ENCODE results near the gene OR13C9. TPM values are rescaled to one million over a fixed set of nuclear protein-coding genes. Genes with fewer than 3 reads are reported as not detected.

The OR13C9 gene
- total and polyA plus RNA-seq, 9 of the 15 experiments (the other 6 are each of a cell fraction or from before 2014, with no cell fraction given): not detected

Other genes starting within 250 kb of the OR13C9 start
Only the 7 nearest of the 9 such genes appear.
- not detected in 2 replicates for gene OR13F1, start 113.9 kb downstream of the OR13C9 start, total RNA-seq (2014; rRNA removed)
- gene OR13F1, start 113.9 kb downstream of the OR13C9 start, total RNA-seq (2014; rRNA removed; fragmentation: Illumina TruSeq; extraction: Trizol): not detected in 2 replicates
- gene OR13F1, start 113.9 kb downstream of the OR13C9 start, total RNA-seq (2015; rRNA removed; fragmentation: Illumina TruSeq; extraction: Trizol): not detected in 2 replicates
- not detected in 2 replicates for gene OR13F1, start 113.9 kb downstream of the OR13C9 start, total RNA-seq (2021)
- gene OR13F1, start 113.9 kb downstream of the OR13C9 start, polyA plus RNA-seq (2011; rRNA removed): not detected in 2 replicates
- gene OR13F1, start 113.9 kb downstream of the OR13C9 start, polyA plus RNA-seq (2014; fragmentation: Illumina TruSeq; extraction: Trizol): not detected in 2 replicates
- gene OR13F1, start 113.9 kb downstream of the OR13C9 start, polyA plus RNA-seq (2014; fragmentation: Nextera tagmentation; extraction: Ambion mirVana): not detected
- gene OR13F1, start 113.9 kb downstream of the OR13C9 start, polyA plus RNA-seq (2014; rRNA removed): not detected in 2 replicates
- gene OR13C4, start 91.0 kb downstream of the OR13C9 start, total RNA-seq (2014; rRNA removed): not detected in 2 replicates
- not detected in 2 replicates for gene OR13C4, start 91.0 kb downstream of the OR13C9 start, total RNA-seq (2014; rRNA removed; fragmentation: Illumina TruSeq; extraction: Trizol)
- not detected in 2 replicates for gene OR13C4, start 91.0 kb downstream of the OR13C9 start, total RNA-seq (2015; rRNA removed; fragmentation: Illumina TruSeq; extraction: Trizol)
- not detected in 2 replicates for gene OR13C4, start 91.0 kb downstream of the OR13C9 start, total RNA-seq (2021)
- gene OR13C4, start 91.0 kb downstream of the OR13C9 start, polyA plus RNA-seq (2011; rRNA removed): not detected in 2 replicates
- gene OR13C4, start 91.0 kb downstream of the OR13C9 start, polyA plus RNA-seq (2014; fragmentation: Illumina TruSeq; extraction: Trizol): not detected in 2 replicates
- gene OR13C4, start 91.0 kb downstream of the OR13C9 start, polyA plus RNA-seq (2014; fragmentation: Nextera tagmentation; extraction: Ambion mirVana): not detected
- gene OR13C4, start 91.0 kb downstream of the OR13C9 start, polyA plus RNA-seq (2014; rRNA removed): not detected in 2 replicates
- not detected in 2 replicates for gene OR13C3, start 81.3 kb downstream of the OR13C9 start, total RNA-seq (2014; rRNA removed)
- gene OR13C3, start 81.3 kb downstream of the OR13C9 start, total RNA-seq (2014; rRNA removed; fragmentation: Illumina TruSeq; extraction: Trizol): not detected in 2 replicates
- gene OR13C3, start 81.3 kb downstream of the OR13C9 start, total RNA-seq (2015; rRNA removed; fragmentation: Illumina TruSeq; extraction: Trizol): not detected in 2 replicates
- not detected in 2 replicates for gene OR13C3, start 81.3 kb downstream of the OR13C9 start, total RNA-seq (2021)
- not detected in 2 replicates for gene OR13C3, start 81.3 kb downstream of the OR13C9 start, polyA plus RNA-seq (2011; rRNA removed)
- gene OR13C3, start 81.3 kb downstream of the OR13C9 start, polyA plus RNA-seq (2014; fragmentation: Illumina TruSeq; extraction: Trizol): not detected in 2 replicates
- not detected for gene OR13C3, start 81.3 kb downstream of the OR13C9 start, polyA plus RNA-seq (2014; fragmentation: Nextera tagmentation; extraction: Ambion mirVana)
- not detected in 2 replicates for gene OR13C3, start 81.3 kb downstream of the OR13C9 start, polyA plus RNA-seq (2014; rRNA removed)
- not detected in 2 replicates for gene OR13C8, start 49.0 kb downstream of the OR13C9 start, total RNA-seq (2014; rRNA removed)
- not detected in 2 replicates for gene OR13C8, start 49.0 kb downstream of the OR13C9 start, total RNA-seq (2014; rRNA removed; fragmentation: Illumina TruSeq; extraction: Trizol)
- gene OR13C8, start 49.0 kb downstream of the OR13C9 start, total RNA-seq (2015; rRNA removed; fragmentation: Illumina TruSeq; extraction: Trizol): not detected in 2 replicates
- not detected in 2 replicates for gene OR13C8, start 49.0 kb downstream of the OR13C9 start, total RNA-seq (2021)
- gene OR13C8, start 49.0 kb downstream of the OR13C9 start, polyA plus RNA-seq (2011; rRNA removed): not detected in 2 replicates
- not detected in 2 replicates for gene OR13C8, start 49.0 kb downstream of the OR13C9 start, polyA plus RNA-seq (2014; fragmentation: Illumina TruSeq; extraction: Trizol)
- gene OR13C8, start 49.0 kb downstream of the OR13C9 start, polyA plus RNA-seq (2014; fragmentation: Nextera tagmentation; extraction: Ambion mirVana): not detected
- not detected in 2 replicates for gene OR13C8, start 49.0 kb downstream of the OR13C9 start, polyA plus RNA-seq (2014; rRNA removed)
- gene OR13C5, start 18.8 kb downstream of the OR13C9 start, total RNA-seq (2014; rRNA removed): not detected in 2 replicates
- not detected in 2 replicates for gene OR13C5, start 18.8 kb downstream of the OR13C9 start, total RNA-seq (2014; rRNA removed; fragmentation: Illumina TruSeq; extraction: Trizol)
- gene OR13C5, start 18.8 kb downstream of the OR13C9 start, total RNA-seq (2015; rRNA removed; fragmentation: Illumina TruSeq; extraction: Trizol): not detected in 2 replicates
- not detected in 2 replicates for gene OR13C5, start 18.8 kb downstream of the OR13C9 start, total RNA-seq (2021)
- not detected in 2 replicates for gene OR13C5, start 18.8 kb downstream of the OR13C9 start, polyA plus RNA-seq (2011; rRNA removed)
- not detected in 2 replicates for gene OR13C5, start 18.8 kb downstream of the OR13C9 start, polyA plus RNA-seq (2014; fragmentation: Illumina TruSeq; extraction: Trizol)
- gene OR13C5, start 18.8 kb downstream of the OR13C9 start, polyA plus RNA-seq (2014; fragmentation: Nextera tagmentation; extraction: Ambion mirVana): not detected
- not detected in 2 replicates for gene OR13C5, start 18.8 kb downstream of the OR13C9 start, polyA plus RNA-seq (2014; rRNA removed)
- gene OR13C2, start 12.6 kb downstream of the OR13C9 start, total RNA-seq (2014; rRNA removed): not detected in 2 replicates
- not detected in 2 replicates for gene OR13C2, start 12.6 kb downstream of the OR13C9 start, total RNA-seq (2014; rRNA removed; fragmentation: Illumina TruSeq; extraction: Trizol)
- gene OR13C2, start 12.6 kb downstream of the OR13C9 start, total RNA-seq (2015; rRNA removed; fragmentation: Illumina TruSeq; extraction: Trizol): not detected in 2 replicates
- not detected in 2 replicates for gene OR13C2, start 12.6 kb downstream of the OR13C9 start, total RNA-seq (2021)
- not detected in 2 replicates for gene OR13C2, start 12.6 kb downstream of the OR13C9 start, polyA plus RNA-seq (2011; rRNA removed)
- not detected in 2 replicates for gene OR13C2, start 12.6 kb downstream of the OR13C9 start, polyA plus RNA-seq (2014; fragmentation: Illumina TruSeq; extraction: Trizol)
- gene OR13C2, start 12.6 kb downstream of the OR13C9 start, polyA plus RNA-seq (2014; fragmentation: Nextera tagmentation; extraction: Ambion mirVana): not detected
- not detected in 2 replicates for gene OR13C2, start 12.6 kb downstream of the OR13C9 start, polyA plus RNA-seq (2014; rRNA removed)
- gene OR13D1, start 76.3 kb upstream of the OR13C9 start, total RNA-seq (2014; rRNA removed): not detected in 2 replicates
- not detected in 2 replicates for gene OR13D1, start 76.3 kb upstream of the OR13C9 start, total RNA-seq (2014; rRNA removed; fragmentation: Illumina TruSeq; extraction: Trizol)
- not detected in 2 replicates for gene OR13D1, start 76.3 kb upstream of the OR13C9 start, total RNA-seq (2015; rRNA removed; fragmentation: Illumina TruSeq; extraction: Trizol)
- not detected in 2 replicates for gene OR13D1, start 76.3 kb upstream of the OR13C9 start, total RNA-seq (2021)
- not detected in 2 replicates for gene OR13D1, start 76.3 kb upstream of the OR13C9 start, polyA plus RNA-seq (2011; rRNA removed)
- not detected in 2 replicates for gene OR13D1, start 76.3 kb upstream of the OR13C9 start, polyA plus RNA-seq (2014; fragmentation: Illumina TruSeq; extraction: Trizol)
- not detected for gene OR13D1, start 76.3 kb upstream of the OR13C9 start, polyA plus RNA-seq (2014; fragmentation: Nextera tagmentation; extraction: Ambion mirVana)
- gene OR13D1, start 76.3 kb upstream of the OR13C9 start, polyA plus RNA-seq (2014; rRNA removed): not detected in 2 replicates